ENCODE results near the gene TRIM39.
"Not testable (repeated sequence)": the region's sequence is repeated elsewhere in the genome, so short reads cannot be mapped to it uniquely, and the experiment has no call there.

The TRIM39 gene

DNA sequence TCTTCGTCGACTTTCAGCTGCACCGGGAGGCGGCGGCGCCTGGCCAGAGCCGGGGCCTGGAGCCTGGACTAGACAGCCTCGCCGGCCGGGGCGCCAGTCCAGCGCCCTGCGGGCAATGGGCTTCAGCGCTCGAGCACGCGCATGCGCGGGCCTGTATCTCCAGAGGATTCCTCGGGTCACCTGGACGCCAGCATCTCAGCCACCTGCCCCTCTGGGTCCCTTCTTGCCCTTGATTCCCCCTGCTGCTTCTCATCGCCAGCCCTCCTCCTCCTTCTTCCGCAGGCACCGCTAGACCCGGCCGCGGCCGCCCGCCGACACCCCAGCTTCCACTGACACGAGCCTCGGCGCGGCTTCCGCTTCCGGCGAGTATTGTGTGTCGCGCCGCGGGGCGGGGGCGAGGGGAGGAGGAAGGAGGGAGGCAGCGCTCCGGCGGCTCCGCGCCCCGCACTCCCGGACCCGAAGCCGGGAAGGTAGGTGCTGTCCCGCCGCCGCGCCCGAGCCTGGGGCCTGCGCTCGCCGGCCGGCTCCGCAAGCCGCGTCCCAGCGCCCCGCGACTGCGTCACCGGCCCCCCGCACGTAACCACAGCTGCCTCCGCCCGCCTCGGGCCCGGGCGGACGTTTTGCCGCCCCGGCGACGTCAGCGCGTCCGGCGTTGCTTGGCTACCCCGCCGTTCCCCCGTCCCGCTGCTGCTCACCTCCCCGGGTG, at the start of gene TRIM39:
Gene TRIM39 (plus strand): TSS at position 402 of the 706 bp plus-strand sequence. CDS start 2,391 bp downstream, outside the sequence.
- peak; percentile 90 for DNase-seq (ENCODE audit: low spot score)

DNA sequence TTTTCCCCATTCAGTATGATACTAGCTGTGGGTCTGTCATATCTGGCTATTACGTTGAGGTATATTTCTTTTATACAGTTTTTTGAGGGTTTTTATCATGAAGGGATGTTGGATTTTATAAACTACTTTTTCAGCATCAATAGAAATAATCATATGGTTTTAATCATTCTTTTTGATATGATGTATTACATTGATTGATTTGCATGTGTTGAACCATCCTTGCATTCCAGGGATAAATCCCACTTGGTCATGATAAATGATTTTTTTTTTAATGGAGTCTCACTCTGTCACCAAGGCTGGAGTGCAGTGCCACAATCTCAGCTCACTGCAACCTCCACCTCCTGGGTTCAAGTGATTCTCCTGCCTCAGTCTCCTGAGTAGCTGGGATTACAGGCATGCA, 45.7 kb upstream of the TRIM39 start:
- DNase-seq (ENCODE audit: low spot score) = not testable (repeated sequence)

DNA sequence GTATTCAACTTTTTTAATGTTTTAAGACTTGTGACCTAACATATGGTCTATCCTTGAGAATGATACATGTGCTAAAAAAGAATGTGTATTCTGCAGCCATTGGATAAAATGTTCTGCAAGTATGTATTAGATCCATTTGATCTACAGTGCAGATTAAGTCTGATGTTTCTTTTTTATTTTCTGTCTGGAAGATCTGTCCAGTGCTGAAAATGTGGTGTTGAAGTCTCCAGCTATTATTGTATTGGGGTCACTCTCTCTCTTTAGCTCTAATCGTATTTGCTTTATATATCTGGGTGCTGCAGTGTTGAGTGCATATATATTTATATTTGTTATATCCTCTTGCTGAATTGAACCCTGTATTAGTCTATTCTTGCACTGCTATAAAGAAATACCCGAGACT, 44.2 kb upstream of the TRIM39 start:
- DNase-seq (ENCODE audit: low spot score) = no peak

DNA sequence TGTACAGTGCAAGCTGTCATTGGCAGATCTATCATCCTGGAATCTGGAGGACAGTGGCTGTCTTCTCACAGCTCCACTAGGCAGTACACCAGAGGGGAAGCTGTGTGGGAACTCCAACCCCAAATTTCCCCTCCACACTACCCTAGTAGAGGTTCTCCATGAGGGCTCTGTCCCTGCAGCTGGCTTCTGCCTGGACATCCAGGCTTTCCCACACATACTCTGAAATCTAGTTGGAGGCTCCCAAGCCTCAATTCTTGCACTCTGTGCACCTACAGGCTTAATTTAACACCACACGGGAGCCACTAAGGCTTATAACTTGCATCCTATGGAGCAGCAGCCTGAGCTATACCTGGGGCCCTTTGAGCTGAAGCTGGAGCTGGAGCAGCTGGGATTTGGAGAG, 43.0 kb upstream of the TRIM39 start:
- DNase-seq (ENCODE audit: low spot score) = no peak

DNA sequence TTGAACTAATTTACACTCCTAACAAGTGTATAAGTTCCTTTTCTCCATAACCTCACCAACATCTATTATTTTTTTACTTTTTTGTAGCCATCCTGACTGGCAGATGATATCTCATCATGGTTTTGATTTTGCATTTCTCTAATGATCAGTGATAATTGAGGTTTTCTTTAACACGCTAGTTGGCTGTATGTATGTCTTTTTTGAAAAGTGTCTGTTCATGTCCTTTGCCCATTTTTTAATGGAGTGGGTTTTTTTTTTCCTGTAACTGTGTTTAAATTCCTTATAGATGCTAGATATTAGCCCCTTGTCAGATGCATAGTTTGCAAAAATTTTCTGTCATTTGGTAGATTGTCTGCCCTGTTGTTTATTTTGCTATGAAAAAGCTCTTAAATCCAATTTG, 39.6 kb upstream of the TRIM39 start:
- no peak for DNase-seq (ENCODE audit: low spot score)

DNA sequence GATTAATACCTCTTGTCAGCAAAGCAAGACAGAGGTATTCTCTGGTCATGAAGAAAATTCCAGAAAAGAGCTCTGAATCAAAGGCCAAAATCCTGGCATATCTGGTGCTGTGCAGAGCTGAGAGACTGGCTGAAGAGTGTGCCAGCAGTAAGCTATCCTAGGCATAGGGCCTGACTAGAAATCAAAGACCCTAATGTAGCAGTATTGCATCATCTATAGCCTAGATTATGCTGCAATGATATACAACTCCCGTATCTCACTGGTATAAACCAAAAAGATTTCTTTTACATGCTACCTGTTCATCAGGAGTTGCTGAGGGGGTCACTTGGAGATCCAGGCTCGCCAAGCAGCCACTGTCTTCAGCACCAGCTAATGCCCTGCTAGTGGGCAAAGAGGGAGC, 30.9 kb upstream of the TRIM39 start:
- no peak for DNase-seq (ENCODE audit: low spot score)

DNA sequence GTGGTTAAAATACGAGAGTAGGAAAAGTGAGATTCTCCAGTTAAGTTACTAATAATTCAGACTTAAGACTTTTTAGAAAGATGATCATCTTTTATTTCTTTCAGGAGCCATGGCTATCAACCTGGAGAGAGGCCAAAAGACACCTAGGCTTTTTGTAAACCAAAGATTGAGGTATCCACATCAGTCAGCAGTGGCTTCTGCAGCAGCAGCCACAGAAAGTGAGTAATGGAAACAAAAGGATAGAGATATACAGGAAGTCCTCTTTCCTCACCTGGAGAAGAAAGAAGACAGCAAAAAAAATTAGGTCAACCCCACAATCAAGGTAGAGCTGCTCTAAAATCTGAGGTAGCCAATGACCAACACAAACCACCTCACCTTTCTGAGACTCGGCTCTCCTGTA, 22.7 kb upstream of the TRIM39 start:
- no peak for DNase-seq (ENCODE audit: low spot score)

DNA sequence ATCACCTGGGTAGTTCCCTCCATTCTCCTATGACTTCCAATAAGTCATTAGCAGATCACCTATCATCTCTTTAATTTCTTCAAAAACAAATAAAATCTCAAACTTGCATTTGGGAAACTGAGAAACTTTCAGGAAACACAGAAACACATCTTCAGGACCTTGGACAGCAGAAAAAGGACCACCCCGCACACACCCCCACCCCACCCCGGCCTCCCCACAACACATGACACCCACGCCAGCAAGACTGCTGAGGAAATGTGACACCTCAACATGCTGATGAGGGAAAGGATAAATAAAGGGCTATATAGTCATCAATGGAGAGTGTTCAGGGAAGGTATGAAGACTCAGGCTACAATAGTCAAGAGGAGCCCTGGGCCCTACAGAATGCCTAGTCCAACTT, 15.6 kb upstream of the TRIM39 start:
- no peak for DNase-seq (ENCODE audit: low spot score)

DNA sequence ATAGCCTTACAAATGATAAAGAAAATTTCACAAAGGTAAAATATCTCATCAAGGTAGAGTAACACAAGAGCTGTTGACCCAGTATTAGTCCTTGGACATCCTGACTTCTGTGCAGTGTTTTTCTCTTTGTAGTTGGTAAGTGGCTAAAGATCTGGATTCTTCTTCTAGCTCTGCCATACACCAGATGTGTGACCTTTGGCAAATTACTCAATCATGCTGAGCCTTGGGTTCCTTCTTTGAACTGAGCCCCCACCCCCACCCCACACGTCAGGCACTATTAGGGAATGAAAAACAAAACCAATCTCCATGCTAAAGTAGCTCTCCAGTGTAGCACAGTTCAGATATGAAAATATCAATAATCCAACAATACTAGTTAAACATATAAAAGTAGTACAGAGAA, 15.1 kb upstream of the TRIM39 start:
- no peak for DNase-seq (ENCODE audit: low spot score)

DNA sequence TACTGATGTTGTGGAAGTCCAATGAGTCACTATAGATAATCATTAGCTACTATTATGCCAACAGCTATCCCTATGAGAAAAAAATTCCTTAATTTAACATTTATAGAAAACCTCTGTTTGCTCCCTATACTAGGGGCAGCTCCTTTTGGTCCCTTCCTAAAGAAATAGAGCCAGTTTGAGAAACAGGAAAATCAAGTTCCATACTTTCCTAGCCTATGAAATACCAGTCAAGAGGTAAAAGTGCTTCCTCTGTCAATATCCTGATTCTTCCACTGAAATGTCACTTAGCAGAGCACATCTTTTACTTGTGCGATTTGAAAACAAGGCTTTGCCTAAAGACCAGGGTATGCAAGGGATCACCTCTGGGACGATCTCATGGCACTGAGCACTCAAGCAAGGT, 14.5 kb upstream of the TRIM39 start:
- DNase-seq (ENCODE audit: low spot score) = no peak

DNA sequence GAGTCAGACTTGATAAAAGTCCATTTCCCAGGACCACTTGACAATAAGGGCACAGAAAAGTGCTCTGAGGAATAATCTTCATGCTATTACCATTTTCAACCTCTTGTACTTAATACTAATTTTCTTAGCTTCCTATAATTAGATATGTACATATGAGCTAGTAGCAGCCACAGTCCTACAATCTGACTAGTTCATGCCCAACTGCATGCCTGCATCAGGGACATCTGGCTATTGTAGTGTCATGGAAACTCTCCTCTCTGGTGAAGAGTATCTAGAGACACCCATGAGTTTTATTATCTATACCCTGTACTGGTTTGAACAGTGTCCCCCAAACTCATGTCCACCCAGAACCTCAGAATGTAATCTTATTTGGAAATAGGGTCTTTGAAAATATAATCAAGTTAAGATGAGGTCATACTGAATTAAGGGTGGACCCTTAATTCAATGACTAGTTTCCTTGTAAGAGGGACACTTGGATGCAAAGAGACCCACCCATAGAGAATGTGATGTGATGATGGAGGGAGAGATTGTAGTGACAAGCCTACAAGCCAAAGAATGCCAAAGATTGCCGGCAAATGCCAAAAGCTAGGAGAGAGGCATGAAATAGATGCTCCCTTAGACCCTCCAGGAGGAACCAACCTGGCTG, 13.9 kb upstream of the TRIM39 start:
- DNase-seq (ENCODE audit: low spot score) = no peak

DNA sequence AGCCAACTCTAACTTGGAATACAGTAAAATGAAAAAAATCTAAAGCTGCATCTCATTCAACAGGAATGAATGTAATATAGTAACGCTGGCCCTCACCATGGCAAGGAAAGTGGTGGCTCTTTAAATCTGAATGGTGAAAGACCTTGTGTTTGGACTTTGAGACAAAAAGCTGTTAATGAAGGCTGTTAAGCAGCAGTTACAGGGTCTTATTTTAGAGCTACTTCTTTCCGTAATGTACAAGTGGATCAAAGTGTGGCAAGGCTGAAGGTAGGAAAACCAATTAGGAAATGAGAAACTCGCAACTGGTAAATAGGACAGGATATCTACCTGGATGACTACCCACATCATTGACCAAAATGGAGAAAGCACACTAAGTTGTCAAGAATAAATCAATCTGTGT, 11.6 kb upstream of the TRIM39 start:
- DNase-seq (ENCODE audit: low spot score) = no peak

DNA sequence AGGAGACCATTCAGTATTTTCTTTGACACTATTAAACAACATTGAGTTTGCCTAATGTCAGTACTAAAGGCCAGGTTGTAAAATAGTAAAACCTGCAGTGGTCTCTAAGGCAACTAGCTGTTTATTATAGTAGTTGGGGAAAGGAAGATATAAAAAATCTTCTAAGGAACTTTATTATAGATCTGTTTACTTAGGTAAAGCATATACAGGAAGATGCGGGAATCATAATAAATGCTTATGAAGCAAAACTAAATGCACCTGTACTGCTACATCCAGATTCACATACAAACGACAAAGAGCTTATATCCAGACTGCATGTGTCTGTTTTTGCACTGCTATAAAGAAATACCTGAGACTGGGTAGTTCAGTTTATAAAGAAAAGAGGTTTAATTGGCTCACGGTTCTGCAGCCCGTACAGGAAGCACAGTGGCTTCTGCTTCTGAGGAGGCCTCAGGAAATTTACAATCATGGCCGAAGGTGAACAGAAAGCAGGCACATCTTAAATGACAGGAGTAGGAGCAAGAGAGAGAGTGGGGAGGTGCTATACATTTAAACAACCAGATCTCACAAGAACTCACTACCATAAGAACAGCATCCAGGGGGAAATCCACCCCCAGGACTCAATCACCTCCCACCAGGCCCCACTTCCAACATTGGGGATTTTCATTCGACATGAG, 8.7 kb upstream of the TRIM39 start:
- DNase-seq (ENCODE audit: low spot score) = no peak

DNA sequence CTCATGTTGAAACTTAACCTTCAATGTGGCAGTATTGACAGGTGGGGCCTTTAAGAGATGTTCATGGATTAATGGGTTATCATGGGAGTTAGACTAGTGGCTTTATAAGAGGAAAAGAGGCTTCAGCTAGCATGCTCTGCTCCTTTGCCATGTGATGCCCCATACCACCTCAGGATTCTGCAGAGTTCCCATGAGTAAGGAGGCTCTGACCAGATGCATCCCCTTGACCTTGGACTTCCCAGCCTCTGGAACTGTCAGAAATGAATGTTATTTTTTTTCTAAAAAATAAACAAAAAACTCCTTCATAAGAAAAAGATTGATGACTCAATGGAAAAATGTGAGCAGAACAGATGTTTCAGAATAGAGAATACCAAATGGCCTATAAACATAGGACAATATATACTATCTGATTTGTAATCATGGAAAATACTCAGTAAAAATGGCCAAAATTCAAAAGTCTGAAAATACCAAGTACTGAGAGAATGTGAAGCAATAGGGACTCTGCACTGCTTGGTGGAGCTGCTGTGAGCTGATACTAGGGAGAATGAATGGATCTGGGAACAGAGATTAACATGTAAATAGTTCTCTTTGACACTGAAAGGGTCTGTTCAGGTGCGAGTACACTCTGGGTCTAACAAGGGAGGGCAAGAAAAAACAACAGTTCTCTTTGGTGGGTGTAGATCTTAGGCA, 7.4 kb upstream of the TRIM39 start:
- DNase-seq (ENCODE audit: low spot score) = no peak

DNA sequence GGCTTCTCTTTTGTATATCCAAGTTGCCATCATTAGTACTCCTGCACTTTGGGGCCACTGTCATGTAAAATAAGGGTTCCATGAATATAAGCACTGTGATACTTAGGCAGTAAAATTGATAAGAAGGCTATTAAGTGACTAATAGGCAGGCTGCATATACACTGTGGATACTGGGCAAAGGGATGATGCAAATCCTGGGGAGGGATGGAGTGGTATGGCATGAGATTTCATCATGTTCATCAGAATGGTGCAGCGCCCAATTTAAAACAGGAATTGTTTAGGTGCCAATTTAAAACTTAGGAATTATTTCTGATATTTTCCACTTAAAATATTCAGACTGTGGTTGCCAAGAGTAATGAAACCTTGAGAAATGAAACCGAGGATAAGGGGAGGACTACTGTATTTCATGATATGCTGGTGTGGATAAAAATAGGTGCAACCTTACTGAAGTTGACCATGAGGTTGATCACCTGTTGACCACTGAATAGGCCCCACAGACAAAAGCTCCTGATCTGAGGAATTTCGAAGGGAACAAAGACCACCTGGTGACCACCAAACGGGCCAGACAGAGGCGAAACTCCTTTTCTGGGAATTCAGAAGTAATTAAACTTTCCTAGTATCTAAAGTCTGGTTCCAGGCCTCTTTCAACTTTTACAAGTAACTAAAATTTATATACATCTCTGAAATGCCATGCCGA, 4.9 kb upstream of the TRIM39 start:
- no peak for DNase-seq (ENCODE audit: low spot score)

DNA sequence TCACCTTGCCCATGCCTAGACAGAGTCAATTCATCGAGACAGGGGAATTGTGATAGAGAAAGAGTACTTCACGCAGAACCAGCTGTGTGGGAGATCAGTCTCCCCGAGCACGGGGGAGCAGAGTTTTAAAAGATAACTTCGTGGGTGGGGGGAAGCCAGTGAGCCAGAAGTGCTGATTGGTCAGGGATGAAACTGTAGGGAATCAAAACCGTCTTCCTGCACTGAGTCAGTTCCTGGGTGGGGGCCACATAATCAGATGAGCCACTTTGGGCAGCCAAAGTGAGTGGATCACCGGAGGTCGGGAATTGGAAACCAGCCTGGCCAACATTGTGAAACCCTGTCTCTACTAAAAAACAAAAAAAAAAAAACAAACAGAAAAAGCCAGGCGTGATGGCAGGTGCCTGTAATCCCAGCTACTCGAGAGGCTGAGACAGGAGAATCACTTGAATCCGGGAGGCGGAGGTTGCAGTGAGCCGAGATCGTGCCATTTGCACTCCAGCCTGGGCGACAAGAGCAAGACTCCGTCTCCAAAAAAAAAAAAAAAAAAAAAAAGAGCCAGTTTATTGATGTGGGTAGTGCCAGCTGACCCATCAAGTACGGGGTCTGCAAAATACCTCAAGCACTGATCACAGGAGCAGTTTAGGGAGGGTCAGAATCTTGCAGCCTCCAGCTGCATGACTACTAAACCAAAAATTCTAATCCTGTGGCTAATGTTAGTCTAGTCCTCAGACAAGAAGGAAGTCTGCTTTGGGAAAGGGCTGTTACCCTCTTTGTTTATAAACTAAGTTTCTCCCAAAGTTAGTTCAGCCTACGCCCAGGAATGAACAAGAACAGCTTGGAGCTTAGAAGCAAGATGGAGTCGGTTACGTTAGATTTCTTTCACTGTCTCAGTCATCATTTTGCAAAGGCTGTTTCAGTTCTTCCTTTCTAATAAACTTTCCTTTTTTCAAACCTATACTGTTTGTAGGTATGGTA, 3.9 kb upstream of the TRIM39 start:
- no peak for DNase-seq (ENCODE audit: low spot score)

DNA sequence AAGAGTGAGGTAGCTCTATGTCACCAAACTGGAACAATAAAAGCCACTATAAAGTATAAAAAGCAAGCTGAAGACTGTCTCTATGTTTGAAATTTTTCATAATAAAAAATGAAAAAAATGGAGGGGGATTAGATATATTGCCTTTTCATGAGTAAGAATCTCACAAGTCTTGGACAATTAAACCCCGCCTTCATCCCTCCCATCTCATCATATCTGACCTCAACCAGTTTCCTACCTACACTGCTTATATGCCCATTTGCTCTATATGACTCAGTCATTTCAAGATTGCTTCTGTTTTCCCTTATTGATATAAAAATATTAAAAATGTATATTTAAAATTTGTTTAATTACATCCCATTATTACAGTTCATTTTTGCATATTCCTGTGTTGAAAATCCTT, 2.9 kb upstream of the TRIM39 start:
- no peak for DNase-seq (ENCODE audit: low spot score)

DNA sequence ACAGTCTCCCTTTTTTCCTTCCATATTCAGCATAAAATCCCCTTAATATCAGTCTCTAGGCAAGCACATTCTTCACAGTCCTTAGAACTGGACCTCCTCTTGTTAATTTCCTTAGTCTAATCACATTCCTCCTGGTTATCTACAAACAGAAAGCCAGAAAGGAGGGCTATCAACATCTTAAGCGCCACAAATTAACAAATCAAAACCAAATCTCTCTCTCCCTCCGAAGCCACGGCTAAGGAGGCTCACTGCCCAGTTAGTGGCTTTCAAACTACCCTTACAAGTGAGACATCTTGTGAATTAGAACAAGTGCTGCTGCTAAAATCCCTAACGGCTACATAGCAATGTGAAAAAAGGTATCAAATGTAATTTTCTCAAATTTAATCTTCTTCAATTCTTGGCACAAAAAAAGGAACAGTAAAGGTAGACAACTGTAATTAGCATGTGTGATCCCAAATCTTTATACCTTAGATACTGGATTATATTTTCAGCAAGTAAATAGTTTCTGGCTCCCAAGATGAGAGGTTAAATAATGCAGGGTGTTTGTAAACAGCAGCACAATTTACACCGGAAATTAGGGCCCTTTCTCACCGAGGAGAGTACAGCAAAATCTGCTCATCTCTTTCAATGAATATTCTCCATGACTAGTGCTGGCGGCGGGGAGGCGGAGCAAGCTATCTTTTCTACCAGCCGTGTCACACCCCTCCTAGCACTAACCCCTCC, 1.4 kb upstream of the TRIM39 start:
- no peak for DNase-seq (ENCODE audit: low spot score)

DNA sequence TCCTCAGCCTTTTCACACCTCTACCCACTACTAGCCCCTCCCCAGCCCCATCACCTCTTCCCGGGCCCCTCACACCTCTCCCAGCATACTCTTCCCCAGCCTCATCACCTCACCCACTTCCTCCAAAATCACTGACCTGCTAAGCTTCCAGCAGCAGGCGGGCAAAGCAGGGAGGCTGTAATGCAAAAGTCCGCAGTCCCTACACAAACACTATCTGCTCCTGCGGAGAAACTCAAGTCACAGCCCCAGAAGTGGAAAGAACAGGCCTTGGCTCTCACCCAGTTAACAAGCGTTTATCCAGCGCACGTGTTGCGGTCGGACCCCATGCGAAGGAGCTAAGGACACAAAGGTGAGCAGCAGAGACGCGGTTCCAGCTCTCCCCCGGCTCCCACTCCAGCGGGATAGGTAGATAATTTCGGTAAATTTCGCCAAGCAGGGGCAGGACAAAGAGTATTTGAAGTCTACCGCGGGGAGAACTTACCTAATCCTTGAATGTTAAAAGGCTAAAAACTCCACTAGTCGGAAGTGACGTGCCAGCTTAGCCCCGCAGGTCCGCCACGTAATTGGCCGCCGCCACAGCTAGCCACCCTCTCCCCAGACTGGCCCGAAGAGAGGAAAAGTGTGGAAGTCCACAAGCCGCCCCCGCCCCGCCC, 728 bp upstream of the TRIM39 start:
- DNase-seq (ENCODE audit: low spot score) = peak; percentile 67
